Limb (tissue), 2 donors: Measurements from ENCODE around the gene DOCK4.

Experiments
- DNase-seq, 2 donors: peaks; one replicate each; pipeline ENCODE4 v3.0.0-alpha.2; 2016; ENCODE audit errors: extremely low spot score in 2 of 2

DOCK4 gene

GRCh38 chr7:112192236-112193154, 13.7 kb downstream of the DOCK4 start:
- DNase-seq = no peak

DNA sequence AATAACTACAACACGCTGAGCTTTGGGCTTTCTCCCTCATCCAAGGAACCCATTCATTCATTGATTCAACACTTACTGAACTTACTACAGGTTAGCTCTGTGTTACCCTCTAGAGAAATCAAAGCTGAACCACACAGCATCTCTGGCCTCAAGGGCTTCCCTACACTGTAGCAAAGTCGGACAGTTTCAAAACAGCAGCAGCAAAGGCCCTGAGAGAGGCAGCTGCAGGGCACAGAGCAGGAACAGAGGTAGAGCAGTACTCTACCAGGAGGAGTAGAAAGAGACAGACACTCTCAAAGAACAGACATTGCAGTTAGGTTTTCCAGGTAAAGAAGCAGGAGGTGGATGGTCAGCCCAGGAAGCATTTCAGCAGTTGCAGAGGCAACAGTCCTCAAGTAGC, 16.1 kb downstream of the DOCK4 start:
- DNase-seq = no peak

- DNase-seq = no peak
Observed at GRCh38 chr7:112189691-112190090, 16.5 kb downstream of the DOCK4 start.

DNA sequence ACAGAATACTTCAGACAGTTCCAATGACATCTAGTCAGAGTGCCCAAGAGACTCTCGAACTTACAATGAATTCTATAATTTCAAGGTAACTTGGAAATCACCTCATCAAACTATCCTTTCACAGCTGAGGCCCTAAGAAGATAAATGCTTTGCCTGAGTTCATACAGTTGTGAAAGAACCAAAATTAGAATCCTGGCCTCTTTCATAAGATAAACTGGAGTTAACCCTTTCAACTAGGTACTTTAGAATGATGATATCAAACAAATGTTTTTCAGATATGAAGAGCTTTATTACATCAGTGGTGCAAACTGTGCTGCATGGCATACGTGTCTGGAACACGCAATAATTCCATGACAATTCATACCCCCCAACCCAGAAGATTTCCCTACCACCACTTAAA, 17.9 kb downstream of the DOCK4 start:
- DNase-seq = no peak

DNA sequence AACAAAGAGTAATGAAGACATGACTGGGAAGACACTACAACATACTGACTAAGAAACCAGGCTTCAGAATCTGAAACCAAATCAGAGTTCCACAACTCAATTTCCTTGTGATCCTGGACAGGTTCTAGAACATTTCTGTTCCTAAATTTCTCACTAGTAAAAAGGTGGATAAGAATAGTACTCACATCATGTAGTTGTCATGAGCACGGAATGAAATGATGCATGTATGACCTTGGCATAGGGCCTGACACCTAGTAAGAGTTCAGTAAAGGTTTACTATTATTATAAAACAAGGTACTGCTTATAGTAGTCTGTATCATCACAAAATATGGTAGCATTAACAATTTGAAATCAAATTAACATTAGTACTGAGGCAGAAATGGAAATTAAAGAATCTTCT, 19.9 kb downstream of the DOCK4 start:
- no peak for DNase-seq

DNA sequence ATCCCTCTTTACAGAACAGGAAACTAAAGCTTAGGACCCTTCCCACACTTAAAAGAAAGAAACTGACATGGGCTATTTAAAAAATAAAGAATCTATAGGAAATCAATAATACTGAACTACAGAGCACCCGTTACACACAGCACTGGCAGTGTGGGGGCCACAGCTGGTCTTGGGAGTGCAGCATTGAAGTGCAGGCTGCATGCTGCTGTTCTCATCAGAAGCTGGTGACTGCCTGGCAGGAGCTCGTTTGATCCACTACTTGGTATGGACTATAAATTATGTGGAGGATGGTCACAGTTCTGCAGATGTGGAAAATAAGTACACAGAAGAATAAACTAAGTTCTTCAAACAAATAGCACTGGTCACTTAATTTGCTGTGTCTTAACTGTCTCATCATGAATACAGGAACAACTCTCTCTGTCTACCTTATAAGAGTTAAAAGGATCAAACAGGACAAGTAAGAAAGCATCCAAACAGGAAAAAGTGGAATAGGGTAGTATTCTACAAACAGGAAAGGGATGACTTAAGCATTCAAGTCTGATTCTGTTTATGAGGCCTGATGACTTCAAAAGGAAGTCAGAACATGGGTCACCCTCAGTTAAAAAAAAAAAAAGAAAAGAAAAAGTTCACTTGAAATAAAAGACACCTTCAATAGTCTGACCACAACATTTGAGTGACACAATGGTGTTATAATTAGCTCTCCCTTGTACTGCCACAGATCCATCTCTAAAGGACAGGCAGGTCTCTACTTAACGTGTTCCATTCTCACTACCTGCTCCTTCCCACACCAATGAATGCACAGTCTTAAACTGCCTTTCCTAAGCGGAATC, 21.0 kb downstream of the DOCK4 start:
- DNase-seq = no peak

DNA sequence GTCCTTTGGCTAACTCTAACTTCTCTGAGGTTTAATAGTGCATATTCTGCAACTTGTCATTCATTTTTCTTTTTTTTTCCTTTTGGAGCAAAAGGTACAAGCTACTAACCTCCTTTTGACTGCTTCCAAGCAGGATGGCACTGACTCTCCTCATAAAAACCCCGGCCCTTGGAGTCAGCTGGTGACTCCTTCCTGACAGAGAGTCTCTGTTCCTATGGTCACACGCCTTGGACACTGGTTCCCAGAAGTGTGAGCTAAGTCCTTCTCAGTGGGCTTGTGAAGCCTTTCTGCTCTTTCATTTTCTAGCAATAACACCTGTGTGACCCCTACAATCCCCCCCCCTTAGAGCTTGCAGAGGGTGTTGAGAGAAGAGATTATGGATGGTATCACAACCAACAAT, 21.7 kb downstream of the DOCK4 start:
- DNase-seq = no peak

DNA sequence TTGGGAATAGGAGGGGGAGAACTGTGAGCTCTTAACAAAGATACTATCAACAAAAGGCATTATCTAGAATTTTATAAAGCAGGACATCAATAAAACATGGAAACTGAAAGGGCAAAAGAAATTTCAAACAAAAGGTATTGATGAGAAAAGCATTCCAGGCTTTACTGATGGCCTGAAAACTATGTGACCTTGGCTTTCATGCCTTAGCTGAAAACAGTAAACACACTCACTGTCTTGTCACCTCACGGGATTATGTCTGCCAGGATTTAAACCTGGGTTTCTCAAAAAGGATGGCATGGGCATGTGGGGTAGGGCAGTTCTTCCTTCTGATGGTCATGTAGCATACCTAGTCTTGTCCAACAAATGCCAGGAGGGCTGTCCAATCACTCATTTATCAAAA, 22.9 kb downstream of the DOCK4 start:
- DNase-seq = no peak

GRCh38 chr7:112182749-112183148, 23.4 kb downstream of the DOCK4 start:
- peak in 1 of 2 donors; percentile 45 for DNase-seq

DNA sequence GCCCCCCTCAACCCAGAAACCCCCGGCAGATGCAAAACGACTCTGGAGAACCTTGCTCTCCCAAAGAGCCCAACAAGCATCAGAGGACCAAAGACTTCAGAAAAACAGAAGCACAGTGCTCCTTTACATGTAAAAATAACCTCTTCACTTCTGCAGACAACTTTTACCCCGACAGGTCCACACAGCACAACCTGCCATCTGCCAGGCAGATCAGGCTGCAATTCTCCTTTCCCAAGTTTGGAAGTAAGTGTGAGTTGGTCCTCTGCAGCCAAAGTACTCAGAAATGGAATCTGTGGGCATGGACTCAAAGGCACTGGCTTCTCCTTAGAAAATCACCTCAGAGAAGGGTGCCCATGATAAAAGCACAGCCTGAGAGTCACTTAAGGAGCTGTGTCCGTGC, 26.0 kb downstream of the DOCK4 start:
- no peak for DNase-seq

DNA sequence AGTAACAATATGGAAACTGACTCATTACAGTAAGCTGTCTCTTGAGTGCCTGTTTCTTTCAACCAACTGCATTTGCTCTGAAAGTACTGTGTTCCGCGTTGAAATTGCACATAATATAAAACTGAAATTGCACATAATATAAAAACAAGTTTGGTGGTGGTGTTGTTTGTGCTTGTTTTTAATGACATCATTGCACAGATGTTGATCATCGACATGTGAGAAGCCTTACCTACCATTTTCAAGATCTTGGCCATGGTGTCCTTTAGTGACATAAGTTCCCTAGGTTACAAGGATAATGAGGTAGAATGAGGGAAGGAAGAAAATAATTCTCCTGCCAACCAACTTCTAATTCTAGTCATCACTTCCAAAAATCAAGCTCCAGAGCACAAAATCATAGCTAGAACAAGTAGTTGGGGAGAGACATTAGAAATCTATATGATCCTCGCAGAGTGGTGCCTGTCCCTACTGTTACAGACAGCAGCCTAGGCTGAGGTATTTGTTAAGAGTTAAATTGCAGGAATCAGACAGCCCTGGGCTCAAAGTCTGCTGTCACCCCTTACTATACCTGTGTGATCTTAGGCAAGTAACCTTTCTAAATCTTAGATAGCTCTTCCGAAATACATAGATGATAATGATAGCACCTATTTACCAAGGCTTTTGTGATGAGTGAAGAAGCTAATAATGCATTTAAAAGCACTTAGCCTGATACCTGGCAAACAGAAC, 29.3 kb downstream of the DOCK4 start:
- no peak for DNase-seq

DNA sequence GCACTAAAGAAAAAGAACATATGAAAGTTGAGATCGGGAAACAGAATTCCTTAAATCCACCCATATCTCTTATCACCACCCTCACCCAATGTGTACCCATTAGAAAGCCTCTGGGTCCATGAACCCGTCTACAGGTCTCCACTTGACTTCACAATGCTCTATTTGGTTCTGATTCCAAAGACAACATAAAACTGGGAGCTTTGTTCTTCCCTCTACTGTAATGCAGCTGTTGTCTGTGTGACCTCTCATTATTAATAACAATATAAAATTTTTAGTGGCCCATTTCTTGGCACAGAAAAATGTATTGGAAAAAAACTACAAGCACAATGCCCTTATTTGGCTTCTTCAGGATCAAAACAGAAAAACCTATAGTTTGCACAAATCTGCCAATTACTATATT, 30.0 kb downstream of the DOCK4 start:
- no peak for DNase-seq

DNA sequence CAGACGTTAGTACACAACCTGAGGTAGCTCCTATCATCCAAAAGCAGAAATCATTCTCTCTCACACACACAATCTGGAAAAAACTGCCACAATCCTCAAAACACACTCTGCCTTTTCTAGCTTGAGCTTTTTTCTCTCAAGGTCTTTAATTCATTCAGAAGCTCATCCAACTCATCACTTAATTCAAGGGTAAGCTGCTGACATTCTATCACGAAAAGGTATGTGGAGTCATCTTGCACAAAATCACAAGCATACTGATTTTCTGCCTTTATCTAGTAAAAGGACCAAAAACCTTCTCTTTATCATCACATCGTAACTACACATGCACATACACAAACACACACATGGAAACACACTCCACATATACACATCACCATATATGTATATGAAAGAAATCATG, 32.0 kb downstream of the DOCK4 start:
- no peak for DNase-seq

DNA sequence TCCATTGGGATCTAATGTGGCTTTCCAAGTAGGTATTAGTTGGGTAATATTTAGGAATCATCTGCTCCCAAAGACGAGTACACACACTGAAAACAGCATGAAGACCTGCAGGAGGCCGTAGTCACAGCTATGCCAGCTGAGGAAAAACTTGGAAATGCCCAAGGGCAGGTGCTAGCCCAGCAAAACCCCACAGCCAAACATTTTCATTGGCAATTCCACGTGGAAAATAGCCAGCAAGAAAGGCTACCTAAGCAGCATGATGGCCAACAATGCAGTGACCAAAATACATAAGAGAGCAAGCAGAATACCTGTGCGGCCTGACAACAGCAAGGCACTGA, 32.7 kb downstream of the DOCK4 start:
- DNase-seq = no peak

GRCh38 chr7:112172870-112173567, 33.2 kb downstream of the DOCK4 start:
- peak in 1 of 2 donors; percentile 71 for DNase-seq

DNA sequence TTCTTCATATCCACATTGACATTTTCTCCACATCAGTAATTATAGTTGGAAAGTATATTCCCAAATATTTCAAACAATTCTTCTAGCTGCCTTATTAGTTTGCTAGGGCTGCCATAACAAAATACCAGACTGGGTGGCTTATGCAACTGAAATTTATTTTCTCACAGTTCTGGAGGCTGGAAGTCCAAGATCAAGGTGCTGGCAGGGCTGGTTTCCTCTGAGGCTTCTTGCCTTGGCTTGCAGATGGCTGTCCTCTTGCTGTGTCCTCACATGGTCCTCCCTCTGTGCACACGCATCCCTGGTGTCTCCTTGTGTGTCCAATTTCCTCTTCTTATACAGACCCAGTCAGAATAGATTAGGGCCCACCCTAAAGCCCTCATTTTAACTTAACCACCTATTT, 34.5 kb downstream of the DOCK4 start:
- no peak for DNase-seq

- DNase-seq = no peak
Observed at GRCh38 chr7:112168915-112169314, 37.3 kb downstream of the DOCK4 start.

GRCh38 chr7:112167147-112167546, 39.1 kb downstream of the DOCK4 start:
- DNase-seq = no peak

DNA sequence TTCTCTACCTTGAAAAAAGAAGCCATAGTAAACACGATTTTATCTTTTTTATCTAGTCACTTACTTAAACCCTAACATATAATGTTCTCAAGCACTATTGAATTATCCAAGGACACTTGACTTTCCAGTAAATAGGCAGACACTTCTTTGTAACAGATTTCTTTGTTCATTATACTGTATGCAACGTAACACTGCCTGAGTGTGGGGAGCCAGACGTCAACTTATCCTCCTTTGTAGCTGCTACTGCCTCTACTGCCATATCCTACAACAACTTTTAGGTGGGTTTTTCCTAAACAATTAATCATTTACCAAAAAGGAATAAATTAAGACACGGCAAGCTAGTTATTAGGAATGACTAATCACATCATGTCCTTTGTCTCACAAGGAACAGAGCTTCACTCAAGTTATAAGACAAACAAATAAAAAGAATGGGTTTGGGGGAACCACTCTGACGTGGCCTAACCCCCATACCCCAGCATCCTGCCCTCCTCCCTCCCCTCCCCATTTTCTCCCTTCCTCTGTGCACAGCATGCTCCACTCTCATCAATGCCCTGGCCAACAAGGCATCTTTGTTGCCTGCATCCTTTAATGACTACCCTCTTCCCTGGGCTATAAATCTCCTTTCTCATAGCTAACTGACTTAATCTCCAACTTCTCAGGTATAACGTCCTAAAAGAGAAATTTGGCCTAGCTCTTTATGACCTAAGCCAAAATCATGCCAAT, 43.3 kb downstream of the DOCK4 start:
- no peak for DNase-seq

DNA sequence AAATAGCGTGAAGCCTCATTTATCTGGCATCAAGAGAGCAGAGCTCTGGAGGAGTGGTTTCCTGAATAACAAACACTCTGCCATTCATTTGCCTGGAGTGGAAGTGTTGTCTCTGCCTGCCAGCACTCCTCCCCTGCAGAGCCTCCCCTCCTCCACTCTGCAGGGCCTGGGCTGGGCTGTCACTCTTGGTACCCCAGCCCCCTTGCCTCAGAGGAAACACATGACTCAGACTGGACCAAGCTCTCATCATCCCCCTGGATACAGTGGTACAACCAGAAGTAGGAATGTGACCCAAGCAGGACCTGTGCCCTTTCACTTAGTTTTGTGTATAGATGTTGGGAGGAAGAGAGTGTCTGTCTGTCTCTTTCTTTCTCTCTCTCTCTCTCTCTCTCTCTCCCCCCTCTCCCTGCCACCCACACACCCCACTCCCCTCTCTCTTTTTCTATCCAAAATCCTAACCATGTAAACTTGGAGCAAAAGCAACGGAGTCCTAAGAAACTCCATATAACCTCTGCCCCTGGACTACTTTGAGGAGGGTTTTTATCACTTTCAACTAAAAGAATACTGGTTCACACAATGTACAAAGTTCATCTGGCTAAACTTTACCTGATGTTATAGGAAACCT, 43.9 kb downstream of the DOCK4 start:
- peak; percentile 32 to 51 for DNase-seq
